Right lobe of liver (tissue), 6 donors: ENCODE data around the gene DENND2C. TPM values are rescaled to one million over a fixed set of nuclear protein-coding genes. Genes with fewer than 3 reads are reported as not detected.
A peak's percentile ranks its signal among the peaks of the same experiment; 100 is the strongest.

Experiments
- ATAC-seq, 4 donors: fragments of 200-7000 bp; cut with Tn5 transposase; one replicate each; pipeline ENCODE4 v1.9.1; 2020; ENCODE audit warnings: mild to moderate bottlenecking in 4 of 4, moderate library complexity in 4 of 4
- DNase-seq, 3 donors: peaks; one replicate each; pipeline ENCODE4 v3.0.0-alpha.2; 2020
- H3K27ac ChIP-seq, 3 donors: fragments of 200-600 bp; one replicate each; pipeline ENCODE4 v1.8.0; 2022
- H3K27me3 ChIP-seq, 2 donors: fragments of 200-600 bp; one replicate each; pipeline ENCODE4 v1.8.0; 2022
- H3K36me3 ChIP-seq, 4 donors: fragments of 200-600 bp; sonication (generic) in 1 of 4; one replicate each; pipeline versions ENCODE4 v1.5.1 to v1.8.0; 2017 to 2022; ENCODE audit warnings: control low read depth in 1 of 4
- H3K4me1 ChIP-seq, 4 donors: fragments of 200-600 bp; sonication (generic) in 1 of 4; one replicate each; pipeline versions ENCODE4 v1.5.1 to v1.8.0; 2017 to 2022; ENCODE audit warnings: control low read depth in 1 of 4
- H3K4me3 ChIP-seq, 3 donors: fragments of 200-600 bp; one replicate each; pipeline ENCODE4 v1.8.0; 2022
- H3K9me3 ChIP-seq, 4 donors: fragments of 200-600 bp; sonication (generic) in 1 of 4; one replicate each; pipeline versions ENCODE4 v1.5.1 to v1.8.0; 2017 to 2022; ENCODE audit warnings: control low read depth in 1 of 4
- POLR2A ChIP-seq: fragments of 450-650 bp; IDR thresholded peaks from one replicate; pipeline ENCODE4 v1.6.1; 2017; ENCODE audit warnings: antibody characterized with exemption, mild to moderate bottlenecking
- WGBS: methylation state at CpG from one replicate; pipeline ENCODE4 v1.1.6; 2018; ENCODE audit warnings: low coverage, low lambda C conversion rate; ENCODE audit not compliant: insufficient coverage; ENCODE audit errors: missing lambda C conversion rate; 5-methylcytosine and 5-hydroxymethylcytosine counted together
- intact Hi-C, 2 donors: fragments of 100-400 bp; cut with DNase I; formaldehyde crosslinking; loops; one replicate each; pipeline versions ENCODE4 v1.11.2 to v1.14.1; 2022
- total RNA-seq, 6 experiments: library from RNA; depleted of rRNA in 2 of 6; stranded (reverse); fragments of >200 nt in 2 of 6; fragmentation: NEBNext Ultra II Directional in 3 of 6; extraction: Animal tissue kit (Norgen Biotek cat#: 25700) in 3 of 6; gene quantifications; one replicate each; pipeline versions ENCODE4 v1.1.0 to v1.2.4, GENCODE V29; 2016 to 2023
- TF ChIP-seq, protein P1 (sequence below), 4 donors: fragments of 200-600 bp in 3 of 4; fragments of 450-650 bp in 1 of 4; IDR thresholded peaks; one replicate each; pipeline versions ENCODE4 v1.5.1 to v1.8.0; 2016 to 2022; ENCODE audit warnings: antibody characterized with exemption in 4 of 4, mild to moderate bottlenecking in 2 of 4
- donor health status: DM: no; HTN: yes; CAD: no.
- donor health status: DM: no; HTN: no; CAD: no.
- donor health status: DM: no; HTN: no; CAD: no.
- donor health status: DM: no; HTN: yes; CAD: no.
- donor health status: DM: no; HTN: yes; CAD: no.

DENND2C gene
- total RNA-seq, 6 experiments from 2014 or later = 2.5 to 5.1 (median 4.4) TPM

DNA sequence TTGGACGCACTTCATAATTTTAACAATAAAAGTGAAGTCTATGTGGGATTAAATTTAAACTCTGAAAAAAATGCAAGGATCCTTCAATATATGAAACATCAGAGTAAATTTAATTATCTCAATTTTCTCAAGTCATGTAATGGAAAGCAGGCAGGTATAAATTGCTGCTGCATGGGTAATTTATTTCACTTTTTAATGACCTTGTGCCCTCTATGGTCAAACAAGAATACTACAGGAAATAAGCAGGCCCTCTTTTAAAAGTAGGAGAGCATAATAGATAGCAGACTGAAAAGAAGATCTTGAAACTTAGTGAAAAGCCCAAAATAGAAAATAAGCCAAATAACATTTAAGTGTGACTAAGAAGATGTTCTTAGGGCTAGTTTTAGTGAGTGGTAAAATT lies 111.3 kb downstream of the DENND2C start:
- Histone ChIP-seq H3K4me1 (no peaks in the 10 kb centered on the region), H3K27ac (no peak overlapping the region), H3K27me3 (no peaks in the 10 kb centered on the region), H3K4me3 (no peak overlapping the region), H3K9me3 (no peaks in the 10 kb centered on the region), H3K36me3 (no peaks in the 10 kb centered on the region)
- DNase-seq (no peak), ATAC-seq (peak; percentile 59 to 75 (median 67))
- intact Hi-C loops = no loop called here
- 100% methylated on average over 1 of the region's 1 CpG for WGBS
- no peak for TF ChIP-seq POLR2A
- TF ChIP-seq, protein P1, sequence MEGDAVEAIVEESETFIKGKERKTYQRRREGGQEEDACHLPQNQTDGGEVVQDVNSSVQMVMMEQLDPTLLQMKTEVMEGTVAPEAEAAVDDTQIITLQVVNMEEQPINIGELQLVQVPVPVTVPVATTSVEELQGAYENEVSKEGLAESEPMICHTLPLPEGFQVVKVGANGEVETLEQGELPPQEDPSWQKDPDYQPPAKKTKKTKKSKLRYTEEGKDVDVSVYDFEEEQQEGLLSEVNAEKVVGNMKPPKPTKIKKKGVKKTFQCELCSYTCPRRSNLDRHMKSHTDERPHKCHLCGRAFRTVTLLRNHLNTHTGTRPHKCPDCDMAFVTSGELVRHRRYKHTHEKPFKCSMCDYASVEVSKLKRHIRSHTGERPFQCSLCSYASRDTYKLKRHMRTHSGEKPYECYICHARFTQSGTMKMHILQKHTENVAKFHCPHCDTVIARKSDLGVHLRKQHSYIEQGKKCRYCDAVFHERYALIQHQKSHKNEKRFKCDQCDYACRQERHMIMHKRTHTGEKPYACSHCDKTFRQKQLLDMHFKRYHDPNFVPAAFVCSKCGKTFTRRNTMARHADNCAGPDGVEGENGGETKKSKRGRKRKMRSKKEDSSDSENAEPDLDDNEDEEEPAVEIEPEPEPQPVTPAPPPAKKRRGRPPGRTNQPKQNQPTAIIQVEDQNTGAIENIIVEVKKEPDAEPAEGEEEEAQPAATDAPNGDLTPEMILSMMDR (IDR thresholded peaks at IDR 0.05) = peak; percentile 20 to 52 (median 46)

DNA sequence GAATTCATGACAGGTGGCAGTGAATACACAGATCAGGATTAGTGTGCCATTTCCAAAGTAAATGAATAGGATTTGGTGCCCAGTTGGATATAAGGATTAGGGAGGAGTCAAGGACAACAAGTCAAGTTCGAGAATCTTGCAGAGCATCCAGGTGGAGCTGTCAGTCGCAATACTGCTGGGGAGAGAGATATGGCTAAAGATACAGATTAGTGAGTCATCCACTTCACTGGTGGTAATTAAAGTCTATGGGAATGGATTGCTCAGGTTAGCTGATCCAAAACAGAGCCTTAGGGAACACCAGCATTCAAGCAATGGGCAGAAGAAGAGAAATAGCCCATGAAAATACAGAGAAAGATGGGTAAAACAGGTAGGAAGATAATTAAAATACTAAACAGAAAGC lies 115.3 kb downstream of the DENND2C start:
- intact Hi-C loops = no loop called here
- DNase-seq (no peak), ATAC-seq (no peak)
- Histone ChIP-seq H3K36me3 (no peaks in the 10 kb centered on the region), H3K27ac (no peak overlapping the region), H3K4me3 (no peak overlapping the region), H3K9me3 (no peaks in the 10 kb centered on the region), H3K27me3 (no peaks in the 10 kb centered on the region), H3K4me1 (no peaks in the 10 kb centered on the region)
- no peak for TF ChIP-seq POLR2A
- TF ChIP-seq, protein P1 (IDR thresholded peaks at IDR 0.05) = no peak
- WGBS = 84% methylated on average over 2 of the region's 2 CpGs

DNA sequence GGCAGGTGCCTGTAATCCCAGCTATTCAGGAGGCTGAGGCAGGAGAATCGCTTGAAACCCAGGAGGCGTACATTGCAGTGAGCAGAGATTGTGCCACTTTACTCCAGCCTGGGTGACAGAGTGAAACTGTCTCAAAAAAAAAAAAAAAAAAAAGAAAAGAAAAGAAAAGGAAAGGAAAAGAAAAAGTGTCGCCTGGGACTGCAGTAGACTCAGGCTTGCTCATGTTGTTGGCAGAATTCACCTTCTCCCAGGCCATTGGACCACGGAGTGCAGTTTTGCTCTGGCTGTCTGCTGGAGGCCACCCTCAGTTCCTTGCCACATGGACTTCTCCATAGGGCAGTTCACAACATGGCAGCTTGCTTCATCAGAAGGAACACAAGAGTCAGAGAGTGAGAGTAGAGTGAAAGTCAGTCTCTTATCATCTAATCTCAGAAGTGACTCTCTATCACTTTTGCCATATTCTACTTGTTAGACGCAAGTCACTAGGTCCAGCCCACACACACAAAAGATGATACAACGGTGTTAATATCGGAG lies 117.7 kb downstream of the DENND2C start:
- WGBS = 93% methylated on average over 7 of the region's 7 CpGs
- H3K4me1 ChIP-seq = no peaks in the 10 kb centered on the region
- TF ChIP-seq, protein P1 (IDR thresholded peaks at IDR 0.05) = no peak
- no peak for TF ChIP-seq POLR2A
- intact Hi-C loops = no loop called here
- no peak overlapping the region for H3K27ac ChIP-seq
- H3K36me3 ChIP-seq = no peaks in the 10 kb centered on the region
- H3K4me3 ChIP-seq = no peak overlapping the region
- ATAC-seq (no peak), DNase-seq (no peak)
- no peaks in the 10 kb centered on the region for H3K27me3 ChIP-seq
- no peaks in the 10 kb centered on the region for H3K9me3 ChIP-seq

DNA sequence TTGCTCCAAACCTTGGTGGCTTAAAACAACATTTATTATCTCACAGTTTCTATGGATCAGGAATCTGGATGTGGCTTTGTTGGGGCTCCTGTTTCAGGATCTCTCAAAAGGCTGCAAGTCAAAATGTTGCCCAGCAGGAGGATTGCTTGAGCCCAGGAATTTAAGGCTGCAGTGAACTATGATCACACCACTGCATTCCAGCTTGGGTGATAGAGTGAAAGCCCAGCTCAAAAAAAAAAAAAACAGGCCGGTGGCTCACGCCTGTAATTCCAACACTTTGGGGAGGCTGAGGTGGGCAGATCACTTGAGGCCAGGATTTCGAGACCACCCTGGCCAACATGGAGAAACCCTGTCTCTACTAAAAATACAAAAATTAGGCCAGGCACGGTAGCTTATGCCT lies 118.4 kb downstream of the DENND2C start:
- no peak for TF ChIP-seq POLR2A
- TF ChIP-seq, protein P1 (IDR thresholded peaks at IDR 0.05) = no peak
- H3K4me1 ChIP-seq = no peaks in the 10 kb centered on the region
- DNase-seq (no peak), ATAC-seq (no peak)
- H3K27me3 ChIP-seq = no peaks in the 10 kb centered on the region
- intact Hi-C loops = no loop called here
- no peaks in the 10 kb centered on the region for H3K36me3 ChIP-seq
- no peaks in the 10 kb centered on the region for H3K9me3 ChIP-seq
- H3K4me3 ChIP-seq = no peak overlapping the region
- 81% methylated on average over 4 of the region's 4 CpGs for WGBS
- H3K27ac ChIP-seq = no peak overlapping the region

DNA sequence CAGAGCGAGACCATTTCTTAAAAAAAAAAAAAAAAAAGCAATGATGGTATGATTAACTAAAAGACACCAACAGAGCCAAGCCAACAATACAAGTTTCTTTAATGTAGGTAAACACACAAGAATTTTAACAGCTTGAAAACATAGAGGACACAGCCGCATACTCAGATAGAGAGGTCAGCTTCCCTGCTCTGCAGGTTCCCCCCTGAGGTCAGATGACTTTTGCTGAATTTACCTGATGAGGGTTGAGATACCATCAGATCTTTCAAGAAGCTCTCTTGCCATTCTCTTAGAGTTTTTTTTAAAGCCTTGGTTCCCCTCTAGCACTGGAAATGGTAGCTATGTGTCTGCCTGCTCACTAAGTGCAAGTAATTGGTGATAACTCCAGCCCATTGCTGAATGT lies 119.5 kb downstream of the DENND2C start:
- ATAC-seq = no peak
- TF ChIP-seq, protein P1 (IDR thresholded peaks at IDR 0.05) = no peak
- TF ChIP-seq POLR2A = no peak
- H3K27ac ChIP-seq = no peak overlapping the region

More for the DNA sequence above, 119.5 kb downstream of the DENND2C start:
- Histone ChIP-seq H3K27me3 (no peaks in the 10 kb centered on the region), H3K9me3 (no peaks in the 10 kb centered on the region), H3K36me3 (no peaks in the 10 kb centered on the region), H3K4me3 (no peak overlapping the region), H3K4me1 (no peaks in the 10 kb centered on the region)
- no peak for DNase-seq
- WGBS = 90% methylated on average over 2 of the region's 2 CpGs
- intact Hi-C loops = no loop called here
